Astrocyte of the cerebellum (primary cell): Measurements from ENCODE around the gene EDA.

Source experiments
- DNase-seq: peaks from one replicate; pipeline ENCODE4 v3.0.0-alpha.2; 2011; ENCODE audit warnings: low read depth
- H3K4me3 ChIP-seq: 2 replicates; pipeline ENCODE4 v1.5.1; 2011; ENCODE audit warnings: mild to moderate bottlenecking, low read depth, low read length, moderate library complexity
- CTCF ChIP-seq: IDR thresholded peaks from 2 replicates; pipeline ENCODE4 v1.5.1; 2012; ENCODE audit warnings: low read length, low read depth, moderate library complexity, mild to moderate bottlenecking; ENCODE audit errors: missing control alignments
- in situ Hi-C: cut with HindIII; loops from 2 replicates; pipeline ENCODE4 v1.10.0; 2017; ENCODE audit warnings: low sequenced_read_pairs

Gene EDA

DNA sequence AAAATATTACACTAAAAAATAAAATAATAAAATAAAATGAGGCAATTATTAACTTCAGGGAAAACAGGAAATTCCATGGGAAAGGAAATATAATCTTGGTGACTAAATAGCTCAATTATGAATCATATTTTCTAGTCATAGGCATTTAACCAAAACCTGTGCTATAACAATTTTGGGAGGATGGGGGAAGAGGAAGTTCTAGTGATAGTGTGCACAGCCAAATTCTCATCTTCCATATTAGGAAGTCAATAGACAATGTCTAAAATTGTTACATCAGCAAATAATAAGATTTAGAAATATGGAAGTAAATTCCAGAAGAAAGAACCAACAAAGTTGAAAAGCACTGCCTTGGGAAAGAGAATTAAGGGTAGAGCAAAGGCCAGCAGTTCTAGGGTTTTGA is 431.1 kb downstream of the EDA start:
- in situ Hi-C loops: no loop called here
- no peak for DNase-seq
- TF ChIP-seq CTCF: no peak
- H3K4me3 ChIP-seq: no peak overlapping the region

- no peak for TF ChIP-seq CTCF
- no peak overlapping the region for H3K4me3 ChIP-seq
- no peak for DNase-seq
- in situ Hi-C loops: no loop called here
These were observed 433.5 kb downstream of the EDA start for GRCh38 chrX:70049406-70049805.

GRCh38 chrX:70049925-70050324 is 434.0 kb downstream of the EDA start, which contains the start of gene AWAT2:
AWAT2 (minus strand) TSS chrX:70049938; CDS start chrX:70049932, 6 bp downstream.
- no peak for TF ChIP-seq CTCF
- in situ Hi-C loops: no loop called here
- no peak within 1 kb of the TSS for H3K4me3 ChIP-seq
- DNase-seq: no peak

DNA sequence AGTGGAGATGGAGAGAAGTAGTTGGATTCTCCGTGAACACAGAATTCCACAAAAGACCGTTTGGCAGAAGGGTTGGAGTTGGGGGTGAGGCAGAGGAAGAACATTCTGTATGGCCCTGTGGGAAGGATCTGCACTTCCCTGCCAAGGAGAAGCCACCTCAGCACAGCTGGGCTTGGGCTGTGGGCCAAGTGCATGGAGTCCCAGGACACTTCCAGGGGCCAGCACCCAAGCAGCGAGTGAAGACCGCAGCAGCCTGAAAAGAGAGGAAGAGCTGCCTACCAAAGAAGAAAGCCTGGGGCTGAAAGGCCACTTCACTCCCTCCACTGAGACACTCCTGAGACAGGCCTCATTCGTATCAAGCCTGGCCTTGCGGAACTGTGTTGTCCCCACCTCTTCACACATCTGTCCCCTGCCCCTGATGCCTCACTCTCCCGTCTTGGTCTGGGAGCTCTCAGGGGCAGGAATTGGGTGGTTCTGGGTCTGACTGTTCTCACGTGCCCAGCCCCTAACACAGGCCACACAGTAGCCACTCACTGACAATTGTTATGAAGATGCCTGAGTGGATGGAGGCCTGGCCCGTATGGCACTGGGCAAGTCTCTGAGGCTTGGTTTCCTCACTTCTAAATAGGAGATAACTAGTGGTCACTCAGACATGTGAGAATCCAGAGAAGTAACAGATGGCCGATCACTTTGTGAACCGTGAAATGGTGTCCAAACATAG is 437.1 kb downstream of the EDA start:
- no peak for TF ChIP-seq CTCF

GRCh38 chrX:70054391-70054790 is 438.5 kb downstream of the EDA start:
- H3K4me3 ChIP-seq: no peak overlapping the region
- in situ Hi-C loops: no loop called here
- no peak for TF ChIP-seq CTCF
- no peak for DNase-seq

More for the DNA sequence above, 437.1 kb downstream of the EDA start:
- DNase-seq: no peak
- in situ Hi-C loops: no loop called here
- H3K4me3 ChIP-seq: no peak overlapping the region

- DNase-seq: no peak
- H3K4me3 ChIP-seq: no peak within 1 kb of the TSS
- in situ Hi-C loops: no loop called here
- TF ChIP-seq CTCF: no peak
These were observed 446.2 kb downstream of the EDA start, which contains the start of gene OTUD6A for GRCh38 chrX:70062076-70062475. OTUD6A (plus strand) TSS chrX:70062457; CDS start chrX:70062525, 68 bp downstream.
